ENCODE results near the gene CDKN2AIP.

GRCh38 chr4:183422962-183423631 is 21.3 kb upstream of the CDKN2AIP start:
- TF ChIP-seq CTCF (IDR thresholded peaks at IDR 0.05) (no peak), POLR2A (IDR thresholded peaks at IDR 0.05) (no peak)
